MCF 10A (cell line): ENCODE results near the gene PDIA2. TPM values are rescaled to one million over a fixed set of nuclear protein-coding genes. Genes with fewer than 3 reads are reported as not detected.
"Not testable (repeated sequence)": the region's sequence is repeated elsewhere in the genome, so short reads cannot be mapped to it uniquely, and the experiment has no call there.

Experiments
- BruUV-seq: library from RNA; stranded (reverse); fragments of 400-500 nt; replicated peaks from 2 replicates; lab custom pipeline; 2021; lab: Mats Ljungman, UMichigan
- CTCF ChIA-PET: fragments of 300-600 bp; sonication (Branson Sonifier 250); formaldehyde crosslinking; extraction: SDS; loops from one replicate; lab custom pipeline; 2021; ENCODE audit warnings: antibody characterized with exemption, inconsistent platforms; lab: Yijun Ruan, JAX
- POLR2A ChIA-PET: fragments of 300-600, 350-650 bp; sonication (Branson Sonifier 250); formaldehyde crosslinking; extraction: SDS; loops from one replicate; lab custom pipeline; 2020; ENCODE audit warnings: antibody characterized with exemption, inconsistent platforms; lab: Yijun Ruan, JAX
- DNase-seq: peaks from one replicate; pipeline ENCODE4 v3.0.0-alpha.2; 2018; ENCODE audit not compliant: unreplicated experiment
- H3K27ac Mint-ChIP-seq: one replicate; pipeline ENCODE4 v1.8.0; 2022; ENCODE audit warnings: mild to moderate bottlenecking, low read depth, mixed read lengths; ENCODE audit not compliant: unreplicated experiment
- H3K27me3 Mint-ChIP-seq: one replicate; pipeline ENCODE4 v1.8.0; 2022; ENCODE audit warnings: mixed read lengths; ENCODE audit not compliant: insufficient read depth, unreplicated experiment
- H3K36me3 Mint-ChIP-seq: one replicate; pipeline ENCODE4 v1.8.0; 2022; ENCODE audit warnings: mild to moderate bottlenecking, moderate library complexity, mixed read lengths; ENCODE audit not compliant: insufficient read depth, unreplicated experiment
- H3K4me1 Mint-ChIP-seq: one replicate; pipeline ENCODE4 v1.8.0; 2022; ENCODE audit warnings: mixed read lengths; ENCODE audit not compliant: insufficient read depth, unreplicated experiment
- H3K4me3 Mint-ChIP-seq: one replicate; pipeline ENCODE4 v1.8.0; 2022; ENCODE audit warnings: mild to moderate bottlenecking, moderate library complexity, mixed read lengths; ENCODE audit not compliant: unreplicated experiment
- H3K9me3 Mint-ChIP-seq: one replicate; pipeline ENCODE4 v1.8.0; 2022; ENCODE audit warnings: mixed read lengths; ENCODE audit not compliant: unreplicated experiment
- intact Hi-C: fragments of 100-400 bp; cut with micrococcal nuclease; formaldehyde crosslinking; loops from 2 replicates; pipeline ENCODE4 v1.14.1; 2022
- total RNA-seq: library from RNA; stranded (reverse); gene quantifications from 2 replicates; pipeline ENCODE4 v1.2.3, GENCODE V29; 2022
- TF ChIP-seq, protein P1 (sequence below): fragments of 200-600 bp; IDR thresholded peaks from one replicate; pipeline ENCODE4 v1.8.0; 2022; ENCODE audit warnings: antibody characterized with exemption, mild to moderate bottlenecking; ENCODE audit not compliant: unreplicated experiment

PDIA2 gene
- total RNA-seq, 1 experiment from 2014 or later, result not detected

DNA sequence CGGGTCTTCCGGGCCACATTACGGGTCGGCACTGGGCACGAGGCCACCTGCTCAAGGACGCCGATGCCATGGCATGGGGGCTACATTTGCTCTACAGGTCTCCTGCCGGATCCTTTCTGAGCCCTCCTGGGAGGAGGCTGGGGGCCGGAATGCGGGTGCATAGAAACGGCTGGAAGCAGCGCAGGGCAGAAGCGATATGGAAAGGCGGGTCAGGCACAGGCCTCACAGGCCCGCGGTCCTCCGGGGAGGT lies 41.2 kb downstream of the PDIA2 start:
- H3K27ac Mint-ChIP-seq, result no peak overlapping the region
- no peaks in the 10 kb centered on the region for H3K27me3 Mint-ChIP-seq
- H3K4me1 Mint-ChIP-seq, result no peaks in the 10 kb centered on the region
- intact Hi-C loops, result no loop called here
- DNase-seq, result no peak
- TF ChIP-seq, protein P1, sequence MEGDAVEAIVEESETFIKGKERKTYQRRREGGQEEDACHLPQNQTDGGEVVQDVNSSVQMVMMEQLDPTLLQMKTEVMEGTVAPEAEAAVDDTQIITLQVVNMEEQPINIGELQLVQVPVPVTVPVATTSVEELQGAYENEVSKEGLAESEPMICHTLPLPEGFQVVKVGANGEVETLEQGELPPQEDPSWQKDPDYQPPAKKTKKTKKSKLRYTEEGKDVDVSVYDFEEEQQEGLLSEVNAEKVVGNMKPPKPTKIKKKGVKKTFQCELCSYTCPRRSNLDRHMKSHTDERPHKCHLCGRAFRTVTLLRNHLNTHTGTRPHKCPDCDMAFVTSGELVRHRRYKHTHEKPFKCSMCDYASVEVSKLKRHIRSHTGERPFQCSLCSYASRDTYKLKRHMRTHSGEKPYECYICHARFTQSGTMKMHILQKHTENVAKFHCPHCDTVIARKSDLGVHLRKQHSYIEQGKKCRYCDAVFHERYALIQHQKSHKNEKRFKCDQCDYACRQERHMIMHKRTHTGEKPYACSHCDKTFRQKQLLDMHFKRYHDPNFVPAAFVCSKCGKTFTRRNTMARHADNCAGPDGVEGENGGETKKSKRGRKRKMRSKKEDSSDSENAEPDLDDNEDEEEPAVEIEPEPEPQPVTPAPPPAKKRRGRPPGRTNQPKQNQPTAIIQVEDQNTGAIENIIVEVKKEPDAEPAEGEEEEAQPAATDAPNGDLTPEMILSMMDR, result no peak
- CTCF ChIA-PET, result interaction anchor here (0.8 kb wide), 1 partner anchor 38 kb away, joined by 3 read pairs; no protein-coding TSS in a partner anchor
- BruUV-seq, result no TSS peak
- H3K9me3 Mint-ChIP-seq, result no peaks in the 10 kb centered on the region
- H3K36me3 Mint-ChIP-seq, result peaks cover 8% of the 10 kb centered on the region
- POLR2A ChIA-PET, result no interaction called here
- H3K4me3 Mint-ChIP-seq, result no peak overlapping the region

DNA sequence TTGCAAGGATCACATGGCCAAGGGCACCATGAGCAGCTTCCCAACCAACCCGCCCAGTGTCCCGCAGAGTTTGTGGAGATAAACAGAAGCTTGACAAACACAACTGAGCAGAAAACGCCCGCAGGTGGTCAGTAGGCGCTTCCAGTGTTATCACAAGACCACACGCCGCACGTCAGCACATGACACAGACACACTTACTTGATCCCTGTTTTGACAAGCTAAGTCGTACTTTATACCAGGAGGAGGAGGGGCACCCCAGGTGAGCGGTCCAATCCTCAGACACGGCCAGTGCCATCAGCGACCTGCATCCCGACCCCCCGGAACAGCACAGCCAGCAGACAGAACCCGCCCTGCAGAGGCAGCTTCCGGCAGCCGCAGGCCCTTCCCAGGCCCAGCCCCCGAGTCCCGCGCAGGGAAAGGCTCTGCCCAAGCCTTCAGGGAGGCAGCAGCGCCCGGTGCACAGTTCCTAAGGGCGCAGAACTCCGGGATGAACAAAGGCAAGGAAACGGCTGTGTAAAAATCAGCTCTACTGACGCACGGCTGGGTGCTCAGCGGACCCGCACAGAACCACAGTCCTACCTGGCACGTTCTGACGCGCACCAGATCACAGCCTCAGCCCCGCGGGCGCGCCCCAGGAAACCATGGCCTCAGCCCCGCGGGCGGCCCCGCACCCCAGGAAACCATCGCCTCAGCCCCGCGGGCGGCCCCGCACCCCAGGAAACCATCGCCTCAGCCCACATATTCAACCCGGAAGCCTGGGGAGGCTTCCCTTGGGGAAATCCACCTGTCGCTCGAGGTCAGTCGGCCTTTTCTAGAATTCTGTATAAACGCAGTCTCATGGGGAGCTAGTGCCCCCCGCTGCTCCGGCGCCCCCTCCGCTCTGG lies 41.7 kb downstream of the PDIA2 start:
- Mint-ChIP-seq H3K27ac (no peak overlapping the region), H3K27me3 (no peaks in the 10 kb centered on the region), H3K4me3 (no peak overlapping the region), H3K9me3 (no peaks in the 10 kb centered on the region), H3K36me3 (peaks cover 8% of the 10 kb centered on the region), H3K4me1 (no peaks in the 10 kb centered on the region)
- TF ChIP-seq, protein P1, result no peak
- no peak for DNase-seq
- BruUV-seq, result no TSS peak
- POLR2A ChIA-PET, result no interaction called here
- intact Hi-C loops, result no loop called here
- CTCF ChIA-PET, result interaction anchor here (0.6 to 0.8 kb wide), 2 partner anchors 37 to 1615 kb away, joined by 3 read pairs; no protein-coding TSS in a partner anchor

DNA sequence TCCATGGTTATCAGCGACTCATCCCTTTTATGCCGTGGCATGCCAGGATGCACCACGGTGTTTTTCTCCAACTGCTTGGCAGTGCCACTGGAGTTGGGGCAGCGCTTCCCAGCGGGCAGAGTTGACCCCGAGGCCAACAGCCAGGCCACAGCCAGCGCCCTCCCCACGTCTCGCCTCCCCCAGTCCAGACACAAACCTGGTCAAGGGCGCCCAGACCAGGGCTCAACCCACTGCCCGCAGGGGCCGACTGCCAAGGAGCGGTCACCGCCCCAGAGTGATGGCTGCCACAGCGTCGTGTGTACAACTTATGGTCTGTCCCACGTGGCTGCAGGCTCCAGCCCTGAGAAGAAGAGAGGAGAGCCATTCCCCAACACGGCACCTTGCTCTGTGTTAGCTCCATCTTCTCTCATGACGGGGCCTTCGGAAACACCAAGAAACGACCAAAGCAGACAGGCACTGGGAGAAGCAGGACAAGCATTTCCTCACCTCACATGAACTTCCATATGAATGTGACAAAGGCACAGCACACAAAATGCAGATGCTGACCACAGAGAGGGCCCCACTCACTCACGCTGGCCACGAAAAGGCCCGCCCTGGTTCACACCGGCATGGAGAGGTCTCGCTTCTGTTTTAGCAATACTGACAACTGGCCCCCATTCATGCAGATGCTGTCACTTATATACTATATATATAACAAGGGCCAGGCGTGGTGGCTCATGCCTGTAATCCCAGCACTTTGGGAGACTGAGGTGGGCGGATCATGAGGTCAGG lies 42.6 kb downstream of the PDIA2 start:
- DNase-seq, result no peak
- TF ChIP-seq, protein P1, result no peak
- intact Hi-C loops, result no loop called here
- no peak overlapping the region for H3K27ac Mint-ChIP-seq
- no peaks in the 10 kb centered on the region for H3K4me1 Mint-ChIP-seq
- H3K36me3 Mint-ChIP-seq, result peaks cover 13% of the 10 kb centered on the region
- no TSS peak for BruUV-seq
- POLR2A ChIA-PET, result no interaction called here
- H3K9me3 Mint-ChIP-seq, result no peaks in the 10 kb centered on the region
- CTCF ChIA-PET, result no interaction called here
- H3K4me3 Mint-ChIP-seq, result no peak overlapping the region
- no peaks in the 10 kb centered on the region for H3K27me3 Mint-ChIP-seq

DNA sequence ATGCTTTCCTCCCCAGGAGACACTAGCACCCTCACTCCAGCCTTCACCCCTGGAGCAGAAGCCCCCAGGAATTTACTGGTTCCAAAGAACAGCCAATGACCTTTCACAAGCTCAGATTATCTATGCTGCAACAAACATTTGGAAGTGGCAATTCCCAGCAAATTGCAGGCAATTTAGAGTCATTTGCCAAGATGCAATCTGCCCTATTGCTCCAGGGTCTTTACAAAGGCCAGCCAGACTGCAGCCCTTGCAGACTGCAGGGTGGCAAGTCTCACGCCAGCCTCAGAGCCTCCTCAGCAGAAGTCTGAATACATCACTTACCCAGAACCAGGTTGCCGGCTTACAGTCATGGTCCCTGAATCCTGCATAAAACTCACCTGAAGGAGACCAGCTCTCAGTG lies 47.8 kb downstream of the PDIA2 start:
- BruUV-seq, result no TSS peak
- intact Hi-C loops, result no loop called here
- POLR2A ChIA-PET, result interaction anchor here (1.0 kb wide), 1 partner anchor 15 kb away, joined by 3 read pairs; no protein-coding TSS in a partner anchor

DNA sequence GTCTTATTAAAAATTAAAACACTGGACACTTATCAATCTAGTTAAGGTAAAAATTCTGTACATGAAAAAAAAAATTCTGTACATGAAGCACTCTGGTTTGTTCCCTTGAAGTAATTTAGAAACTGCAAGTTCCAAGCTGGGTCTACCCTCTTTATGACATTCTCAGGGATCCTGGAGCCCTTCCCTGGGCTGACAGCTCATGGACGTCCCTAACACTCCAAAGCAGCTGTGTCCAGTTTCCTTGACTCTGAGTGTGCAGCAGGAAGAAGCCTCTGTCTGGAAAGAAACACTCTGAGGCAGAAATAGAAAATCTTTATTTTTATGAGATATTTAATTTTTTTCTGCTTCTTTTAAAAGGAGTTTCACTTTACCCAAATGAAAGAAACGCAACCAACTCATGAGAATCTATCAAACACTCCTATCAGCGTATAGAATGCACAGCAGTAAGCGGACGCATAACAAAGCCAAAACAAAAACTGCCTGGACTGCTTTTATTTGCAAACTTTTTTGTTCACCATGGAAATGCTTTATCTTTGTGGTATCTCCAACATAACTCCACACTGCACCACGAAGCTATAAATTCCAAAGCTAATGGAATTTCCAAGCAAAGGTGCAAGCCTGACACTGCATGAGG lies 48.3 kb downstream of the PDIA2 start:
- H3K4me3 Mint-ChIP-seq, DNase-seq, H3K27me3 Mint-ChIP-seq, H3K27ac Mint-ChIP-seq, H3K9me3 Mint-ChIP-seq, BruUV-seq, intact Hi-C loops, H3K4me1 Mint-ChIP-seq, CTCF ChIA-PET: not testable (repeated sequence)
- peaks cover 23% of the 10 kb centered on the region for H3K36me3 Mint-ChIP-seq
- POLR2A ChIA-PET, result interaction anchor here (1.0 kb wide), 2 partner anchors 15 to 31 kb away, joined by 3 read pairs; no protein-coding TSS in a partner anchor

More for the DNA sequence above, 47.8 kb downstream of the PDIA2 start:
- TF ChIP-seq, protein P1, result no peak
- DNase-seq, result no peak
- Mint-ChIP-seq H3K4me3 (no peak overlapping the region), H3K36me3 (peaks cover 22% of the 10 kb centered on the region), H3K4me1 (peaks cover 8% of the 10 kb centered on the region), H3K9me3 (no peaks in the 10 kb centered on the region), H3K27me3 (no peaks in the 10 kb centered on the region), H3K27ac (no peak overlapping the region)
- CTCF ChIA-PET, result no interaction called here
